ENCODE measurements around the gene KRT25. TPM values are rescaled to one million over a fixed set of nuclear protein-coding genes. Genes with fewer than 3 reads are reported as not detected.

The KRT25 gene
- total and polyA plus RNA-seq, 2 of the 4 experiments (the other 2 are of a cell fraction), result not detected

DNA sequence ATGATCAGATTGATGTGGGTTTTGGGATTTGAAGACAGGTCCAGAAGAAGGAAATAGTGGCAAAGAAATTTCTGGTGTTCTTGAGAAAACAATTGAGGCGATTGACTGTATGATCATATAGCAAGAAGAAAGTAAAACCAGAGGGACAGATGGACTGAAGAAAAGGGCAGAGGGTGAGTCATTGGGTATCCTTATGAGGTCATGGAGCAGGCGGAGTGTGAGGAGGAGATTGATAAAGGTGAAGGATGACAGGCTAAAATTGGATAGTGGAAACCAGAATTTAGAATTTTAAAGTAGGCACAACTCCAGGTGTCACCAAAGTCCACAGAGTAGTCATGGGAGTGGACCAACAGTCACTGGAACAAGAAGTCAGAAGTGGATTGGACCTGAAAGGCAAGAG is 46.0 kb upstream of the KRT25 start:
- H3K36me3 ChIP-seq (ENCODE audit: control insufficient read depth, insufficient read depth, low read length), result no peaks in the 10 kb centered on the region
- peaks cover 38% of the 10 kb centered on the region for H3K27me3 ChIP-seq (ENCODE audit: control insufficient read depth, insufficient read depth, low read length)
- H4K91ac ChIP-seq (ENCODE audit: insufficient read depth, low read depth, low read length), result no peak overlapping the region
- TF ChIP-seq RFX5 (IDR thresholded peaks at IDR 0.05; ENCODE audit: low read depth, low read length), result no peak
- TF ChIP-seq, protein P1, sequence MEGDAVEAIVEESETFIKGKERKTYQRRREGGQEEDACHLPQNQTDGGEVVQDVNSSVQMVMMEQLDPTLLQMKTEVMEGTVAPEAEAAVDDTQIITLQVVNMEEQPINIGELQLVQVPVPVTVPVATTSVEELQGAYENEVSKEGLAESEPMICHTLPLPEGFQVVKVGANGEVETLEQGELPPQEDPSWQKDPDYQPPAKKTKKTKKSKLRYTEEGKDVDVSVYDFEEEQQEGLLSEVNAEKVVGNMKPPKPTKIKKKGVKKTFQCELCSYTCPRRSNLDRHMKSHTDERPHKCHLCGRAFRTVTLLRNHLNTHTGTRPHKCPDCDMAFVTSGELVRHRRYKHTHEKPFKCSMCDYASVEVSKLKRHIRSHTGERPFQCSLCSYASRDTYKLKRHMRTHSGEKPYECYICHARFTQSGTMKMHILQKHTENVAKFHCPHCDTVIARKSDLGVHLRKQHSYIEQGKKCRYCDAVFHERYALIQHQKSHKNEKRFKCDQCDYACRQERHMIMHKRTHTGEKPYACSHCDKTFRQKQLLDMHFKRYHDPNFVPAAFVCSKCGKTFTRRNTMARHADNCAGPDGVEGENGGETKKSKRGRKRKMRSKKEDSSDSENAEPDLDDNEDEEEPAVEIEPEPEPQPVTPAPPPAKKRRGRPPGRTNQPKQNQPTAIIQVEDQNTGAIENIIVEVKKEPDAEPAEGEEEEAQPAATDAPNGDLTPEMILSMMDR (conservative IDR thresholded peaks at IDR 0.05; ENCODE audit: low read depth, low read length), result no peak
- TF ChIP-seq NFE2L2 (IDR thresholded peaks at IDR 0.05; ENCODE audit: low read depth, low read length), result no peak
- TF ChIP-seq MAFK (IDR thresholded peaks at IDR 0.05; ENCODE audit: low read depth, low read length), result no peak
- no peak for TF ChIP-seq CHD1 (IDR thresholded peaks at IDR 0.05; ENCODE audit: low read depth, low read length)
- TF ChIP-seq, protein P2, sequence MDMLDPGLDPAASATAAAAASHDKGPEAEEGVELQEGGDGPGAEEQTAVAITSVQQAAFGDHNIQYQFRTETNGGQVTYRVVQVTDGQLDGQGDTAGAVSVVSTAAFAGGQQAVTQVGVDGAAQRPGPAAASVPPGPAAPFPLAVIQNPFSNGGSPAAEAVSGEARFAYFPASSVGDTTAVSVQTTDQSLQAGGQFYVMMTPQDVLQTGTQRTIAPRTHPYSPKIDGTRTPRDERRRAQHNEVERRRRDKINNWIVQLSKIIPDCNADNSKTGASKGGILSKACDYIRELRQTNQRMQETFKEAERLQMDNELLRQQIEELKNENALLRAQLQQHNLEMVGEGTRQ (IDR thresholded peaks at IDR 0.05; ENCODE audit: low read depth, low read length), result no peak
- TF ChIP-seq FOS (IDR thresholded peaks at IDR 0.05; ENCODE audit: low read depth, low read length), result no peak
- TF ChIP-seq MAZ (IDR thresholded peaks at IDR 0.05; ENCODE audit: borderline replicate concordance, low read depth, low read length), result no peak
- no peak for TF ChIP-seq SMC3 (IDR thresholded peaks at IDR 0.05; ENCODE audit: low read depth, low read length)
- no peak for TF ChIP-seq POLR2A (IDR thresholded peaks at IDR 0.05; ENCODE audit: low read depth, low read length)
- no peak for TF ChIP-seq RCOR1 (IDR thresholded peaks at IDR 0.05; ENCODE audit: insufficient replicate concordance, low read length)
- H3K27ac ChIP-seq (ENCODE audit: insufficient read depth, low read length), result no peak overlapping the region
- H3K23ac ChIP-seq (ENCODE audit: low read depth, low read length), result no peak overlapping the region
- CTCF ChIA-PET, result no interaction called here
- no peak overlapping the region for H2BK20ac ChIP-seq (ENCODE audit: low read depth, low read length)
- no TSS peak for BruUV-seq (replicated peaks)
- no peaks in the 10 kb centered on the region for H3K9me3 ChIP-seq (ENCODE audit: control insufficient read depth, insufficient read depth, low read length)
- H3K9me1 ChIP-seq (ENCODE audit: insufficient read depth, low read length), result no peaks in the 10 kb centered on the region
- H3K4me3 ChIP-seq (ENCODE audit: insufficient read depth, low read depth, low read length), result no peak overlapping the region
- no peak overlapping the region for H3K18ac ChIP-seq (ENCODE audit: low read depth, low read length)
- no peak overlapping the region for H2BK120ac ChIP-seq (ENCODE audit: low read depth, low read length)
- H3K79me1 ChIP-seq (ENCODE audit: low read depth in 1 of 2, low read length in 2 of 2), result no peaks in the 10 kb centered on the region
- in situ Hi-C loops (cut with MboI; ENCODE audit: low sequenced_read_pairs), result loop anchor here (5.0 to 10.0 kb wide), 3 partner anchors 104 to 861 kb away; no protein-coding TSS in a partner anchor
- intact Hi-C loops (cut with micrococcal nuclease), result loop anchor here (5.0 kb wide), 1 partner anchor 846 kb away; no protein-coding TSS in a partner anchor
- no peak overlapping the region for H2AFZ ChIP-seq (replicated peaks; ENCODE audit: low read length, poor library complexity)
- no peaks in the 10 kb centered on the region for H3K4me1 ChIP-seq (ENCODE audit: control insufficient read depth, insufficient read depth, low read length)
- no peak overlapping the region for H3K9ac ChIP-seq (ENCODE audit: low read depth, low read length)
- H2BK5ac ChIP-seq (ENCODE audit: low read depth, low read length, poor library complexity, severe bottlenecking), result no peak overlapping the region
- no peak overlapping the region for H3K14ac ChIP-seq (replicated peaks; ENCODE audit: low read depth, low read length)
- no peak for DNase-seq
- no peak overlapping the region for H2AK9ac ChIP-seq (replicated peaks; ENCODE audit: low read depth, low read length, poor library complexity)
- no peak overlapping the region for H3K56ac ChIP-seq (ENCODE audit: extremely low read depth, insufficient read depth, low read length)
- no peak overlapping the region for H3K4me2 ChIP-seq (ENCODE audit: low read depth, low read length)
- no peak for ATAC-seq (ENCODE audit: low read depth)
- no peak overlapping the region for H4K8ac ChIP-seq (ENCODE audit: low read depth in 2 of 2, low read length in 2 of 2)
- H2BK15ac ChIP-seq (ENCODE audit: low read depth, low read length), result no peak overlapping the region
- no peak overlapping the region for H4K5ac ChIP-seq (ENCODE audit: low read depth, low read length)
- dilution Hi-C loops (cut with HindIII; ENCODE audit: low sequenced_read_pairs, unreplicated experiment), result no loop called here
- WGBS, 2 experiments (ENCODE audit: extremely low coverage in 2 of 2, insufficient read length in 1 of 2), result 70% methylated on average over 1 of the region's 2 CpGs; no CpG with 5 or more reads in 1 of the 2 experiments
- no peaks in the 10 kb centered on the region for H4K20me1 ChIP-seq (ENCODE audit: insufficient read depth, low read length)
- POLR2A ChIA-PET (ENCODE audit: unreplicated experiment), result no interaction called here
- no peak overlapping the region for H3K4ac ChIP-seq (ENCODE audit: low read depth, low read length)
- H2AK5ac ChIP-seq (ENCODE audit: low read depth, low read length), result no peak overlapping the region
